GM12801 (cell line): ENCODE data around the gene GINS3.

ENCODE experiments used
- TF ChIP-seq, protein P1 (sequence below): IDR thresholded peaks from one replicate; pipeline ENCODE4 v1.5.1; 2011; ENCODE audit warnings: control low read depth; ENCODE audit not compliant: insufficient read length; ENCODE audit errors: extremely low read depth

The GINS3 gene

GRCh38 chr16:58421529-58421928 lies 29.3 kb downstream of the GINS3 start:
- TF ChIP-seq, protein P1, sequence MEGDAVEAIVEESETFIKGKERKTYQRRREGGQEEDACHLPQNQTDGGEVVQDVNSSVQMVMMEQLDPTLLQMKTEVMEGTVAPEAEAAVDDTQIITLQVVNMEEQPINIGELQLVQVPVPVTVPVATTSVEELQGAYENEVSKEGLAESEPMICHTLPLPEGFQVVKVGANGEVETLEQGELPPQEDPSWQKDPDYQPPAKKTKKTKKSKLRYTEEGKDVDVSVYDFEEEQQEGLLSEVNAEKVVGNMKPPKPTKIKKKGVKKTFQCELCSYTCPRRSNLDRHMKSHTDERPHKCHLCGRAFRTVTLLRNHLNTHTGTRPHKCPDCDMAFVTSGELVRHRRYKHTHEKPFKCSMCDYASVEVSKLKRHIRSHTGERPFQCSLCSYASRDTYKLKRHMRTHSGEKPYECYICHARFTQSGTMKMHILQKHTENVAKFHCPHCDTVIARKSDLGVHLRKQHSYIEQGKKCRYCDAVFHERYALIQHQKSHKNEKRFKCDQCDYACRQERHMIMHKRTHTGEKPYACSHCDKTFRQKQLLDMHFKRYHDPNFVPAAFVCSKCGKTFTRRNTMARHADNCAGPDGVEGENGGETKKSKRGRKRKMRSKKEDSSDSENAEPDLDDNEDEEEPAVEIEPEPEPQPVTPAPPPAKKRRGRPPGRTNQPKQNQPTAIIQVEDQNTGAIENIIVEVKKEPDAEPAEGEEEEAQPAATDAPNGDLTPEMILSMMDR = no peak

DNA sequence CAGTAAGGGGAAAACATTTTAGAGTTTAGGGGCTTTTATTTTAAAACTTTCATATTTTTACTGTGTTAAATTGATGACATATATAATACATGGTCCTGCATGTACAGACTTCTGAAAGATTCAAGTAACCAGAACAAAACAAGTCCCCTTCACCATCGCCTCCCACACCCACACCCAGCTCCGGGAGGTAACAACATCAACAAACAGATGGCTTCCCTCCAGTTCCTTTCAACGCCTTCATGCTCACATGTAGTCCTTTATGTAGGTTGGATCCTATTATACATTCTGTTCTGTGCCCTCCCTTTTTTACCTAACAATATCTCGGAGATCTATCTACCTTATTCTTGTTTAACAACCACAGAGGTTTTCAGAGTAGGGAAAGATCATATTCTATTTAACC lies 30.5 kb downstream of the GINS3 start:
- TF ChIP-seq, protein P1 = no peak

DNA sequence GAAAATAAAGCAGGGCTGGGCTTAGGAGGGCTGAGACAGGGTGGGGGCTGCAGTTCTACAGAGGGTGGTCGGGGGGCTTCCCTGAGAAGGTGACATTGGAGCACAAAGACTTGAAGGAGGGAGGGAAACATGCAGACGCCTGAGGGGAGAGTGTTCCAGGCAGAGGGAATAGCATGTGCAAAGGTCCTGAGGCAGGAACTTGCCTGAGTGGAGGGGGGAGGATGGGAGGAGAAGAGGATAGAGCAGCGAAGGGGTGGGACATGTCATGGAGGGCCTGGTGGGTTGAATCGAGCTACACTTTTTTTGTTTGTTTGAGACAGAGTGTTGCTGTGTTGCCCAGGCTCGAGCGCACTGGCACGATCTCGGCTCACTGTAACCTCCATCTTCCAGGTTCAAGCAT lies 33.0 kb downstream of the GINS3 start:
- TF ChIP-seq, protein P1 = no peak

DNA sequence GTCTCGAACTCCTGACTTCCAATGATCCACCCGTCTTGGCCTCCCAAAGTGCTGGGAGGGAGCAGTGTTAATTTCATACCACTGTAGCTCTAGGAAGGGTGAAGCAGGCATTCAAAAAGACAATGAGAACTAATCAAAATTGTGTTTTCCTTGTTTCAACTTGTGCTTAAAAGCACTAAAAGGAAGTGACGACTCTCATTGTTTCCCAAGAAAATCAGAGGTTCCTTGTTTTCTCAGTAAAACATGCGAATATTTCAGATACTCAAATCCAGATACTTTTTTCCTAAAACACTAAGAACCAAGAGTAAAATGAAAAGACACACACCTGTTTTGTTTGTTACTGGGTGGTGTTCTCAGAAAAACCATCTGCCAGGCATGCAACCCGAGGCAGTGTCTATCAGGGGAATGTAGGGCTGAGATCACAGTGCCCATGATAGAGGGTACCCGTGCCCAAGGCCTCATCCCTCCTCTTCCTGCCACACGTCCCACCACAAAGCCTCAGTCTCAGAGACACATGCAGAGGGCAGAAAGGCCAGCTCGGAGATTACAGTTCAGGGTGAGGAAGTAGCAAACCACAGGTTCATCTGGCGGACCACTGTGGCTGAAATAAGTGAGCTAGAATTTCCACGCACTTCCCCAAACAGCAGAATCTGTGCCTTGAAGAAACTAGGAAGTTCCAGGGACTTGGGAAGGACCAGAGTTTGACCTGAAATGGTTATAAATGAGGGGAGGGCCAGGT lies 33.7 kb downstream of the GINS3 start:
- TF ChIP-seq, protein P1 = no peak

DNA sequence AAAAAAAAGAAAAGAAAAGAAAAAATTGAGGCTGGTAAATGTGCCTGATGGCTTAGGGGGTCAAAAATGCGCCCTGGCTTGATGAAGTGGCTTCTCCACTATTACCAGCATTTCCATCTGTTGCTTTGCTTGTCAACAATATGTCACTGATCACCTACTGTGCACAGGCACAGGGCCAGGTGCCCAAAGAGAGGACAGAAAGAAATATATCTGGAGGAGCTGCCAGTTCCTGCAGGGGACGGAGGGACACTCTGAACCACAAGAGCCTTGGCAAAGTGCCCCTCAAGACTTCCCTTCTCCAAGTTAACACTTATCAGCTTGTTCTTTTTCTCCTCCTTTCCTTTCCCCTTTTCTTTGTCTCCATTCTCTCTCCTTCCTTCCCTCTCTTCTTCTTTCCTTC lies 34.7 kb downstream of the GINS3 start:
- TF ChIP-seq, protein P1 = no peak

GRCh38 chr16:58428621-58429542 lies 36.6 kb downstream of the GINS3 start:
- TF ChIP-seq, protein P1 = no peak

- TF ChIP-seq, protein P1 = no peak
Observed at GRCh38 chr16:58430718-58431117, 38.4 kb downstream of the GINS3 start.
